GM12892 (cell line): Measurements from ENCODE around the gene GLYATL2. TPM values are rescaled to one million over a fixed set of nuclear protein-coding genes. Genes with fewer than 3 reads are reported as not detected.

Experiments used
- DNase-seq: peaks from one replicate; pipeline ENCODE4 v3.0.0; 2011; ENCODE audit not compliant: insufficient read length
- FAIRE-seq: peaks from 2 replicates; lab custom pipeline; 2011; peaks lifted over from hg19 to GRCh38; lab: Jason Lieb, UNC
- POLR2A ChIP-seq: IDR thresholded peaks from 2 replicates; pipeline ENCODE4 v1.6.1; 2011; ENCODE audit warnings: low read depth, low read length, control low read depth
- POLR2AphosphoS5 ChIP-seq: IDR thresholded peaks from 2 replicates; pipeline ENCODE4 v1.6.1; 2011; ENCODE audit warnings: low read depth, low read length, control low read depth
- TAF1 ChIP-seq: IDR thresholded peaks from 2 replicates; pipeline ENCODE4 v1.6.1; 2011; ENCODE audit warnings: low read depth, mild to moderate bottlenecking, control low read depth, low read length, borderline replicate concordance
- polyA plus RNA-seq: library from polyadenylated mRNA; unstranded; fragments of >200 nt; gene quantifications from one replicate; pipeline ENCODE4 v1.2.1, GENCODE V29; 2012; ENCODE audit warnings: missing spikeins, inconsistent platforms; ENCODE audit not compliant: missing spikeins

GLYATL2 gene, protein sequence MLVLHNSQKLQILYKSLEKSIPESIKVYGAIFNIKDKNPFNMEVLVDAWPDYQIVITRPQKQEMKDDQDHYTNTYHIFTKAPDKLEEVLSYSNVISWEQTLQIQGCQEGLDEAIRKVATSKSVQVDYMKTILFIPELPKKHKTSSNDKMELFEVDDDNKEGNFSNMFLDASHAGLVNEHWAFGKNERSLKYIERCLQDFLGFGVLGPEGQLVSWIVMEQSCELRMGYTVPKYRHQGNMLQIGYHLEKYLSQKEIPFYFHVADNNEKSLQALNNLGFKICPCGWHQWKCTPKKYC
- not detected for polyA plus RNA-seq

- FAIRE-seq (no peak), DNase-seq (no peak)
- TF ChIP-seq POLR2AphosphoS5 (no peak), TAF1 (no peak), POLR2A (no peak)
Measured at GRCh38 chr11:58844361-58845005, at the start of gene GLYATL2. TSS of gene GLYATL2 (minus strand) at chr11:58844704. CDS start at chr11:58839612, 5,092 bp downstream.

- FAIRE-seq, result no peak
- no peak for DNase-seq
- TF ChIP-seq POLR2AphosphoS5 (no peak), POLR2A (no peak), TAF1 (no peak)
Measured at GRCh38 chr11:58893899-58894298, 49.4 kb upstream of the GLYATL2 start.

DNA sequence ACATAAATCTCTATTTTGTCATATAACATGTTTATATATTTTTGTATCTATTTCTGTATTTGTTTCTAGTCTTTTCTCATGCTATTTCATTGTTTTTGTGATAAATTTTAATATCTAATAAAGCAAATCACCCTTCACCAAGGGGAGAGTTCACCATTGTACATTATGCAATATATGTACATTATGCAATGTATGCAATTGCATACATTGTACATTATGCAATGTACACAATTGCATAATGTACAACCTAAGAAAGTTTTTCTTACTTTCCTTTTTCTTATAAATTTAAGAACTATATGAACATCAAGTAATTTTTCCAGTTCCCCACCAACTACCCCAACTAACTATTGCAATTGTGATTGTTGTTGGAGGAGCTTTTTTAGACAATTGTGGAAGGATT lies 44.1 kb upstream of the GLYATL2 start:
- FAIRE-seq (no peak), DNase-seq (no peak)
- TF ChIP-seq POLR2AphosphoS5, result no peak
- no peak for TF ChIP-seq TAF1
- TF ChIP-seq POLR2A, result no peak

DNA sequence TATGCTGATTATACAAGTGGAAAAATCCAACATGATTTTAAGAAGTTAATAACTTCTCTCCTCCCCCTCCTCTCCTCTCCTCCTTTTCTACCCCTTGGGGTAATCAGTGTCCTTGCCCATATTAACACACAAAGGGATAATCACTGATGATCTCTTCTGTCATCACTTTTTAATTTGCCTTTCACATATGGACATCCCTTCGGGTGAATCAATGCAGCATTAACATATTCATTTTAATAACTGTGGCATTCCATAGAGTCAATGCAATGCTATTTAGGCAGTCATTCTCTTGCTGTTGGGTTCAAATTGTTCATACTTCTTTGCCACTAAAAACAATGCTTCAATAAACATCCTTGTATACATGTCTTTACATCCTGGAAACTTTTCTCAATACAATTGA lies 42.9 kb upstream of the GLYATL2 start:
- no peak for DNase-seq

GRCh38 chr11:58880625-58881024 lies 36.1 kb upstream of the GLYATL2 start:
- DNase-seq, result no peak
- no peak for TF ChIP-seq TAF1
- TF ChIP-seq POLR2AphosphoS5, result no peak
- TF ChIP-seq POLR2A, result no peak
- no peak for FAIRE-seq

More for the DNA sequence above, 42.9 kb upstream of the GLYATL2 start:
- no peak for TF ChIP-seq POLR2A
- TF ChIP-seq TAF1, result no peak
- no peak for TF ChIP-seq POLR2AphosphoS5
- FAIRE-seq, result no peak

DNA sequence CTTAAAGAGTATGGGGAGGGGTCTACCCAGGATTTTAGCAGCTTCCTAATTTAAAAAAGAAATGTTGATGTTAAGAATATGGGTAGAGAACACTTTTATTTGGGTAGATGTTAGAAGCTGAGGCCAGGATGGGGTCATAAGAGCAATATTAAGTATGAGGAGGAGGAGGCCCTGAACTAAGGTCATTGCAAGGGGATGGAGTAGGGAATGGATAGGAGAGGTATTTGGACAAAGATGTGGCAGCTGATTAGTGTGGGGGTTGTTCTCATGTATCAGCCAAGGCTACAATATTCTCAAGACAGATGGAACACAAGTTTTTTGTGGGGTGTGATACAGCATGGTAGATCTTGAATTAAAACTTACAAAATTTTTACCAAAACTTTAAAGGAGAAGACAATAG lies 35.7 kb upstream of the GLYATL2 start:
- no peak for TF ChIP-seq POLR2AphosphoS5
- FAIRE-seq, result no peak
- no peak for DNase-seq

DNA sequence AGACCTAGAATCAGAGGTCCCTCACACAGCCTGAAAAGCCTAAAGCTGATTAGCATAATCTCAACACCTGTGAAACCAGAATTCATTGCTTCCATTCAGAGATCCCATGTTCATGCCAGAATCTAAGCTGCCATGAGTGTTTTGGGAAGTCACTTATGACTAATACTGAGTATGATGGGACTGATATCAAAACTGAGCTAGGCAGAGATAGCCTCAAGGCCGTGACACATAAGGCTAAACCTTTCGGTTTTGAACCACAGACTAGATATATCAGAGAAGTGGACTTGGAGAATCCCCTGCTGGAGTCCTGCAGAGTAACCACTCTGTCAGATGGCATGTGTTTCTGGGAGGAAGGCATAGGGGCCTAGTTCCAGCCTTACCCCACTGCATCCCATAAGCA lies 23.1 kb upstream of the GLYATL2 start:
- no peak for FAIRE-seq
- TF ChIP-seq TAF1 (no peak), POLR2AphosphoS5 (no peak), POLR2A (no peak)

GRCh38 chr11:58866788-58867187 lies 22.3 kb upstream of the GLYATL2 start:
- TF ChIP-seq POLR2AphosphoS5, result no peak
- TF ChIP-seq TAF1, result no peak
- TF ChIP-seq POLR2A, result no peak
- no peak for DNase-seq
- no peak for FAIRE-seq

More for the DNA sequence above, 23.1 kb upstream of the GLYATL2 start:
- DNase-seq, result no peak

GRCh38 chr11:58864335-58864734 lies 19.8 kb upstream of the GLYATL2 start:
- FAIRE-seq (no peak), DNase-seq (no peak)
- TF ChIP-seq TAF1, result no peak
- TF ChIP-seq POLR2AphosphoS5, result no peak
- TF ChIP-seq POLR2A, result no peak

GRCh38 chr11:58863697-58864096 lies 19.2 kb upstream of the GLYATL2 start:
- TF ChIP-seq TAF1 (no peak), POLR2A (no peak), POLR2AphosphoS5 (no peak)
- FAIRE-seq (no peak), DNase-seq (no peak)

DNA sequence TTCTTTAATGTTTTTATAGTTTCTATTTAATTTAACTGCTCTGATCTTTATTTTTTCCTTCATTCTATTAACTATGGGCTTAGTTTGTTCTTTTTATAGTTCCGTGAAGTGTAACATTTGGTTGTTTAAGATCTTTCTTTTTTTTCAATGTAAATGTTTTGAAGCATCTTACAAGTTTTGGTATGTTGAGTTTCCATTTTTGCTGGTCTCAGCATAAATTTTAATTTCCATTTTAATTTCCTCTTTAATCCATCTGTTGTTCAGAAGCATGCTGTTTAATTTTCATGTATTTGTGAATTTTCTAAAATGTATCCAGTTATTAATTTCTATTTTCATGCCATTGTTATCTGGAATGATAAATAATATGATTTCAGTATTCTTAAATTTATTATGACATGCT lies 17.0 kb upstream of the GLYATL2 start:
- no peak for FAIRE-seq
- TF ChIP-seq POLR2A (no peak), TAF1 (no peak), POLR2AphosphoS5 (no peak)
- DNase-seq, result no peak

- no peak for TF ChIP-seq POLR2AphosphoS5
- no peak for TF ChIP-seq POLR2A
- no peak for TF ChIP-seq TAF1
- FAIRE-seq (no peak), DNase-seq (no peak)
Measured at GRCh38 chr11:58856806-58857205, 12.3 kb upstream of the GLYATL2 start.
